ENCODE measurements around the gene ENHO.
"Not testable (repeated sequence)": the region's sequence is repeated elsewhere in the genome, so short reads cannot be mapped to it uniquely, and the experiment has no call there.

ENHO gene

DNA sequence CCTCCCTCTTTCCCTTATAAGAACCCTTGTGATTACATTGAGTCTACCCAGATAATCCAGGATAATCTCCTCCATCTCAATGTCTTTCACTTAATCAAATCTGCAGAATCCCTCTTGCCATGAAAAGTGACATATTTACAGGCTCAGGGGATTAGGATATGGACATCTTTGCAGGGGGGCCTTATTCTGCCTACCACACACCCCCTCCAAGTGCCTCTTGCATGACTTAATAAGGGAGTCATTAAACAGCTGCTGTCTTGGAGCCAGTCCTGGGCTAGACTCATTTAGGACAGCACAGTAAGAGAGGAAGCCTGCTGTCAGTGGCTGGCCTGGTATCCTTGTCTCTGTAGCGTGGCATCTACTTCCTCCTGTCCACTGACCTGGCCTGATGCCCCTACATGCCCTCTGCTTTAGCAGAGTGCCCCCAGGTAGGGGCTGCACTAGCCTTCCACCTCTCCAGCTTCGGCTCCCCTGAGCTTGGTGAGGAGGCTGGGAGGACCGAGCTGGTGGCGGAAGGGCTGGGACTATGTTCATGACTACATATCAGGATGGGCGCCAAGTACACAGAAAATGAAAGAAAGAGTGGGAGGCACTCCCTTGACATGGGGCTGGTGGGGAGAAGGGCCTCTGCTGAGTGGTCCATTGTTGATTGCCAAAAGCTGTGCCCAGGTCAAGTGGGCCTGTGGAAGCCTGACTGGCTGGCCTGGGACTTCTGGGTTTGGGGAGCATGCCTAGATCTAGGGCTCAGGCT is 17.2 kb downstream of the ENHO start:
- DNase-seq, result no peak

DNA sequence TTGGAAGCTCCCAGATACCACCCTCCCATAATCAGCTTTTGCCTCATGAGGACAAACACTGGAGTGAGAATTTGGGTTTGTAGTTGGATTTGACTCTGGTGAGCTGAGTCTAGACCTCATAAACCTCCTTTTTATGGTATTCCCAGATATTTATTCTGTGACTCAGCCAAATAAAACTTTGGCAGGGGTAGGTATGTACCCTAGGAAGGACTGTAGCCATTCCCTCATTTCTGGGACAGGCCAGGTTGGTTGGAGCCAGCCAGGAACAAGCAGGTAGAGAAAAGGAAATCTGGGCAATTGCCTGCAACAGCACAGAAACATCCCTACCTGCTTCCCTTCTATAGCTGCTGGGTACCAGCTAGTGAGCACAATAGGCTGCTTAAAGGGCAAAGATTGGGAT is 19.4 kb downstream of the ENHO start:
- no peak for DNase-seq

DNA sequence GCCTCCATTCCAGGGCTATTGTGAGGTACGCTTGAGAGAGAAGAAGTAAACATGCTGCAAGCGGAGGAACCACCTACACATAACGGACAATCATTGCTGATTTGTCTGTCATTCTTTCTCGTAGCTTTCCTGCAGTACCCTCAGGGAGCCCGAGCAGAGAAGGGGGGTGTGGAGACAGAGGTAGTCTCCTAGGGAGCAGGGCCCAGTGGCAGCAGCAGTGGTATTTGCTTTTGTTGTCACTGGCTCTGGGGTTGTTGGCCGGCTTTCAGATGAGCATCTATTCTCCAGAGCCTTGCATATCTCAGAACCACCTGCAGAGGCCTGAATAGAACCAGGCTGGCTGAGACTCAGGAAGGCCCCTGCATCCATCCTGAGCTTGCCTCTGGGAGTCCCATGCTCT is 19.9 kb downstream of the ENHO start:
- DNase-seq, result no peak

DNA sequence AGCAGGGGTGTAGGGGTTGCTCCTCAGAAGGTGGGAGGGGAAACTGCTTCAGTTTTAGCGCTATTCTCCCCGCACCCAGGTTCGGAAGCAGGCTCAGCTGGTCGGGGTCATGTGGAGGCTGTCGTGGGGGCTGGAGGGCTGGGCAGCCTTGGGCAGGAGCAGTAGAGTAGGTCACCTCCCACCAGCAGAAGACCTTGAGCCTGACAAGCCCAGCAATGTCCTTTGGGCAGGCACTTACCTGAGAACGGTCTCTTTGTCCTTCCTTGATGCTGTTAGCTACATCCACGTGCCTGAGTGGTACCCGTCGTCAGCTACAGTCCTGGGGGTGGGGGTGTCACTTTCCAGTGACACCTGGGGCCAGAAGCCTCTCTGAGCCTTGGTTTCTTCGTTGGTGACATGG is 20.3 kb downstream of the ENHO start:
- DNase-seq, result no peak

DNA sequence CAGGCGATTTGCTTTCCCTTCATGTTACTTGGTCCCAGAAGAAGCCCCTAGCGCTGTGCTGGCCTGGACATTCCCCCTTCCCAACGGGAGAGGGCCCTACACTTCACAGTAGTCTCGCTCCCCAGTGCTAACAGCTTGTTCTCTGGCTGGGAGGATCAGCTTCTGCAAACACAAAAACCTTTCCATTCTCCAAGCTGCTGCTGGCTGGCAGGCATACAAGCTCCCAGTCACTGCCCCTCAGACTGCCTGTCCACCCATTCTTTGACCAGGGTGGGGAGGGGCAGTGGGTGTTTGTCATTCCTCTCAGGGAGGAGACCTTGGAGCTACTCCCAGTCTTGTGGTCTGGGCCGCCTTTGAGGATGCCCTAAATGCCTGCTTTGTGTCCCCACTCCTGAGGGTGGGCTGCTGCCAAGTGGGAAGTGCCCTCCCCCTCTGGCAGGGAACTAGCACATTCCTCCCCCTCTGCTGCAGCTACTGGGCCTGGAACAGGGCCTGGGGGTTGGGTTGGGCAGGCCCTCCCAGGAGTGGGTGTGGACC is 20.8 kb downstream of the ENHO start:
- peak; percentile 44 for DNase-seq

DNA sequence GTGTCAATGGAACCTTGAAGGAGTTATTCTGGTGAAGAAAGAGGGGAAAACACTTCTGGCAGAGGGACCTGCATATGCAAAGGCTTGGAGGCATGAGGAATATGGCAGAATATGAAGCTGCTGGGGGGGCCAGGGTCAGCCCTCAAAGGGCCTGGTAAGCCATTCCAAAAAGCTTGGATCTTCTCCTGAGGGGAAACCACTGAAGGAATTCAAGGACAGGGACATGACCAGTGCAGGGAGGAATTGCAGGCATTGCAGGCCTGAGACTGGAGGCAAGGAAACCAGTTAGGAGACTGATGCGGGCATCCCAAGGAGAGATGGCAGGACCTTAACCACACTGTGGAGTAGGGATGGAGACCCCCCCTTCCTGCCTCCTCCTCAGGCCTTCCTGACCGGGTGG is 21.4 kb downstream of the ENHO start:
- DNase-seq, result no peak

DNA sequence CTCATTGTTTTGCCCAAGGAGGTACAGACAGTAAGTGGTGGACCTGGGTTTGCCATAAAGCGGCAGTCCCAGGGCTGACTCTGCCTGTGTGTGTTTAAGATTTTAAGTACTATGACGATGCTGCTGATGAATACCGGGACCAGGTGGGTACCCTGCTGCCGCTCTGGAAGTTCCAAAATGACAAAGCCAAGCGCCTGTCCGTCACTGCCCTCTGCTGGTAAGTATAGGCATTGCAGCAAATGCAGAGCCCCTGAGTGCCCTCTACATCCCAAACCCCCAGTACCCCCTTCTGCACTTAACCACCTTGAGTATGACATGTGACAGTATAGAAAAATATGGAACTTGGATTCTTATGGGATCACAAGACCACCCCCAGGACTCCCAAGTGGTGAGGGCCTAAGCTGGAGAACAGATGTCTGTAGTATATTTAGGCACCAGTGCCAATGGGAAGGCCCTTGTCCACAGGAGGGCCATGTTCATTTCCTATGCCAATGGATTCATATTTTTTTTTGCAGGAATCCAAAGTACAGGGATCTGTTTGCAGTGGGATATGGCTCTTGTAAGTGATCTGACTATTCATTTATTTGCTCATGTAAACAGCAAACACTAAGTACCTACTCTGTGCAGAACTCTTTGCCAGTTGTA is 22.0 kb downstream of the ENHO start:
- DNase-seq, result peak; percentile 44

DNA sequence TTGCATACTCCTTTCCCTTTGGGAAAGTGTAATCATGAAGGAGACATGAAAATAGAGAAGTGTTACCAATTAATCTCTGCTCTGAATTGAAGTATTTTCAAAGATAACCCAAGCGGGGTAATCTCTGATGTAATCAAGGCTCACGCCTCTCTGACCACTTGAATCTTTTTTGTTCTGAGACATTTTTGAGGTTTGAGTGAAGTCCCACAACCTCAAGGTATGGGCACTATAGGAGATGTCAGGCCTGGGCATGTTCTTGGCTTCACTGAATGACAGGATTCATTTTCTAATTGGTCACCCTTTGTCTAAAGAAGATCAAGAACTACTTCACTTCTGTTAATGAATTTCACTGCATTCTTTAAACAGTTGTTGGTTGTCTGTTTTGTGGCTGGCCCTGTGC is 23.7 kb downstream of the ENHO start:
- no peak for DNase-seq

DNA sequence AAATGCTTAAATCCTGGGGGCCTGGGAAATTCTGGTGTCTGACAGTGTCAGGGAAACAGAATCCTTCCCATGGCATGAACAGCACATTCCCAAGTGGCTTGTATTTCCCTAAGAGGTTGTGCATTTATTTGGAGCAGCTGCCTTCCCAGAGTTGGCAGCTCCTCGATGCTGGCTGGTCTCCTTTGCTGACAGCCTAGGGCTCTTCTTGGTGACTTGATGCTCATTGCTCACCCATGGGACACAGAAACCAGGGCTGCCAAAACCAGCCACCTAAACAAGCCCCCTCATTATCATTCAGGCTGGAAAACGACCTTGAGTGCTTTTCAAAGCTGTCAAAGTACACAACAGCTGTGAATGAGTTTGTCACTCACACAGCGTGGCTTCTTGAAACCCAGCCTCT is 24.2 kb downstream of the ENHO start:
- DNase-seq, result no peak

DNA sequence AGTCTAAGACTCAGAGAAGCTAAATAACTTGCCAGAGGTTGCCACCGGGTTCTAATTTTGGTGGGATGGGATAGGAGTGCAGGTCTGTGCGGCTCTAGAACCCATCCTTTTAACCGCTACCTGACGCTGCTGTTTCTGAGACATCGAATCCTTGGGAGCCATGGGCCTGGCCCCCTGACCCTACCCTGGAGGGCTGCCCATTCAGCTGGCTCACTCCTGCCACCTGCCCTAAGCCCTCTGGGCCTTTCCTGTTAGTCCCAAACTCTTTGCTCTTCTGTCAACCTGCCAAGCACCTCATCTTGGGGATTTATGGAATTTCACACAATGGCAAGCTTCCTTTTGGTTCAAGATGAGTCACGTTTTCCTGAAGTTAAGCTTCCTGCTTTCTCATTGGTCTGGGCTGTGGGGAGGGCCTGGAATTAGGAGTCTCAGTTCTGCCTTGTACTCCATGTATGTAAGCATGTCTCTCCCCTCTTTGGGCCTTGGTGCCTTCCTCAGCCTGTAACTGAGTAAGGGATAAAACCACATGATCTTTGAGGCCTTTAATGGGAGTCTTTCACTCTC is 26.6 kb downstream of the ENHO start:
- DNase-seq, result peak; percentile 25

DNA sequence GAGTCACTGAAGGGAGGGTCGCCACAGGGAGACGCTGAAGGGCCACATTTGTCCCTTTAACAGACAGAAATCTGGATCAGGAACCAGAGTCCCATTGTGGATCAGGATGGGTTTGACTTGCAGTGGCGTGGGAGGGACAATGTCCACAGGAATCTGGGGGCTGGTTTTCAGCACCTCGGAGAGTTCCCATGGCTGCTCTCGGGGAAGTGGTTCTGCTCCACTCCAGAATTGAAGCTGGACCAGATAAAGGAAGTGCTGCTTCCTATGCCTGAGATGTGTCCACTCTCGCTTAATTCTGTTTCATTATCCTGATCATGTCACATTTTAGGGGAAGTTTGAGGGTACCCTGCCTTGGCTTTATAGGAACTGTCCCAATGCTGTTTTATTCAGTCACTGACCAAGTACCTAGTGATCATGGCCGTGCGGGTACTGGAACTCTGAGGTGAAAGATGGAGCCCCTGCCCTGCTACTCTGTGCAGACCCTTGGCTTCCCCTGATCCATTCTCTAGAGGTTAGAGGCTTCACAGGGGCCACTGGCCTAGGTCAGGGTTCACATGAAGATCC is 28.7 kb downstream of the ENHO start:
- peak; percentile 45 for DNase-seq

DNA sequence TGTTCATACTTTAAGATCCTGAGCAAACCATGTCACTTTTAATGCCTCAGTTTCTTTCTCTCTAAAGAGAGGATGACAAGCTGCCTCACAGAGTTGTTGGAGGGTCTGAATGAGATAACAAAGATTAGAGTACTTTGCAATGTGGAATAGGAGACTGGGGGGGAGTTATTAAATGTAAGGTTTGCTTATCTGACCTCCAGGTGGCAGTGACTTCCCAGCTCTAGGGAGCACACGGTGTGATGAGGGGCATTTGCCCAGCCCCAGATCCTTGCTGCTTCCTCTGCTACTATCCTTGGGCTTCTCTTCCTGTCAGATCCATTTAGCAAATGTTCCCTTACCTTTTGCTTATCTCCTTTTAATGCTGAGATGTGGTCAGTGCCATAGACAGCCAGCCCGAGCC is 30.7 kb downstream of the ENHO start:
- no peak for DNase-seq

DNA sequence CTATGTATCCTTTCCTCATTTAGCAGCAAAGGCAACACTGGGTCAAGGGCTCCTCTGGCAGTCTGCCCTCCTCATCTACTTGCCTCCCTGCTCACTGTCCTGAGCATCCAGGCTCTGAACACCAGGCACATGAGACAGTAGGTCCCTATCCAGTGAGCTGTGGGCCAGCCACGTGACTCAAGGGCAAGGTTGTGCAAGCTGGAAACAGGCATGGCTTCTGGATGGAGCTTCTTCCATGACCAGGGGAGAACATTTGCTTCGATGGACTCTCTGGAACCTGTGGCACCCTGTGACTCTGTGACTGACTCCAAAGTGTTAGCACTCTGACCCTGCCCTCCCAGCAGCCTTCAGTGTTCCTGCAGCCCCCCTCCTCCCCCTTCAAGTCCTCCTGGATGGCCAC is 31.2 kb downstream of the ENHO start:
- DNase-seq, result no peak

DNA sequence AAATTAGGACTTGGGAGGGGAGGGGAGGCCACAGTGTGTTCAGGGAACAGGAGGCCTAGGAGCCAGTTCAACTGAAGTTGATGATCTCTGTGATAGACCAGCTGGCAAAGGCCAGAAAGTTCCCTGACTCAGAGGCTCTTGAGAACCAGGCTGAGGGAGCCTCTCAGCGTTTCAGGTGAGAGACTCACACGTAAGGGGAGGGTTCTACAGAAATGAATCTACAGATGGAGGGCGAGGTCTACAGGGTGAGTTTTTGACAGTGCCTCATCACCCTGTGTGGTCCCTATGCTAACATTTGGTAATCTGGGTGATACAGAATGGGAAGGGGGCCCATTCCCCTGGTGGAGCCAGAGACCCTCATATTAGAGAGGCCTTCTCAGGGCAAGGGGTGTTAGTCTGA is 32.0 kb downstream of the ENHO start:
- DNase-seq, result no peak

DNA sequence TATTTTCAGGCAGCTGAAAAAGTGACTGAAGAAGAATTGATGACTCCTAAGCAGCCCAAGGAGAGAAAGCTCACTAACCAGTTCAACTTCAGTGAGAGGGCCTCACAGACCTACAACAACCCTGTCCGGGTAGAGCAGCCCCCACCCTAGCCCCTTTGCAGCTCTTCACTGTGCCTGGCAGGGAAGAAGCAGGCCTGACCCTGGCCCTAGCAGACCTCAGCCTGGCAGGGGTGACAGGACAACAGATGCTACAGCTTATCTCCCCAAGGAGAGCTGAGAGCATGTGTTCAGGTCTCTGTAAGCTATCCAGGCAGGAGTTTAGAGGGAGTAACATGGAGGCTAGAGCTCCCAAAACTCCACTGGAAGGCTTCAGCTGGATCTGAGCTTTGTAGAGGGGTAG is 32.4 kb downstream of the ENHO start:
- DNase-seq, result no peak

DNA sequence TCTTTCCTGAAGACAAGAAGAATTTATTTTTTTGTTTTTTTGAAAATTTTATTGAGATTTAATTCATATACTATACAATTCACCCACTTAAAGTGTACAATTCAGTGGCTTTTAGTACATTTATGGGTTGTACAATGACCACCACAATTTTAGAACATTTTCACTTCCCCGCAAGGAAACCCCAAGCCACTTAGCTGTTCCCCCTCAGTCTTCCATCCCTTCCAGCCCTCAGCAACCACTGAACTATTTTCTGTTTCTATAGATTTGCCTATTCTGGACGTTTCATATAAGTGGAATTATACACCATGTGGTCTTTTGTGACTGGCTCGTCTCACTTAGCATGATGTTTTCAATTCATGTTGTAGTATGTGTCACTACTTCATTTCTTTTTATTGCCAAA is 36.2 kb downstream of the ENHO start:
- DNase-seq, result no peak

DNA sequence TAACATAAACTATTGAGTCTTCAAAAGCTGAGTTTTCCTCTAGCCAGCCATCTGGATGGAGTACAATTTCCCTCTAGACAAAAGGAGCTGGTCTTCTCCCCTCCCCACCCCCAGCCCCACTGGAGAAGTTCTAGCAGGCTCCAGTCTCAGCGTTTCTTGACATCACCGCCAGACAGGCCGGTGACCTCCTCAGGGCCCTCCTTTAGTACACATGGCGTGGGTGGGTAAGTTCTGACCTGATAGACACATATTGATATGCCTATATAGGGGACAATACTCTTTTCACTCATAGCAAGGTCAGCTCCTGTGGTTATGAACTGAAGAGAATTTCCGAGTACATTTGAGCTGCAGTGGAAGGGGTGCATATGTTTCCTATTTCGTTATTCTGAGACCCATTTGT is 37.0 kb downstream of the ENHO start:
- no peak for DNase-seq

DNA sequence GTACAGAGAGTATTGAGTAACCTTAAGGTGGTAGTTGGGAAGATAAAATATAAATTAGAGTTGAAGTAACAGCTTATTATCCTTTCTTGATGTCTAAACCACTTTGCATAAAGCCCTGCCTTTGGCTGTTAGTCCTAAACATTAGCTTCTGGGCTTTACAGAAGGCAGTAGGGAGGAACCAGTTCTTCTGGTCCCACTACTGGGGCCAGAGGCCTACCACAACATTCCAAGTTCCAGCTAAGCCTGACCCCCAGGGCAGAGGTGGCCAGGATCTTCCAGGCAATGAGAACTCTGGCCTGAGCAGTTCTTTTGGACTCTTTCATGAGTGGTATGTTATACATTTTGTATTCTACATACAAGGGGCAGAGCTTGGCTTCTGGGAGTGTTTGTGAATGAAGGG is 38.1 kb downstream of the ENHO start:
- no peak for DNase-seq

DNA sequence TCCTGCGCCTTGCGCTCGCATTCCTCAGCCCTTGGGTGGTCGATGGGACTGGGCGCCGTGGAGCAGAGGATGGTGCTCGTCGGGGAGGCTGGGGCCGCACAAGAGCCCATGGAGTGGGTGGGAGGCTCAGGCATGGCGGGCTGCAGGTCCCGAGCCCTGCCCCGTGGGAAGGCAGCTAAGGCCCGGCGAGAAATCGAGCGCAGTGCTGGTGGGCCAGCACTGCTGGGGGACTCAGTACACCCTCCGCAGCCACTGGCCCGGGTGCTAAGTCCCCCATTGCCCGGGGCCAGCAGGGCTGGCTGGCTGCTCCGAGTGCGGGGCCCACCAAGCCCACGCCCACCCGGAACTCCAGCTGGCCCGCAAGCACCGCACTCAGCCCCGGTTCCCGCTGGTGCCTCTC is 40.0 kb downstream of the ENHO start:
- not testable (repeated sequence) for DNase-seq

DNA sequence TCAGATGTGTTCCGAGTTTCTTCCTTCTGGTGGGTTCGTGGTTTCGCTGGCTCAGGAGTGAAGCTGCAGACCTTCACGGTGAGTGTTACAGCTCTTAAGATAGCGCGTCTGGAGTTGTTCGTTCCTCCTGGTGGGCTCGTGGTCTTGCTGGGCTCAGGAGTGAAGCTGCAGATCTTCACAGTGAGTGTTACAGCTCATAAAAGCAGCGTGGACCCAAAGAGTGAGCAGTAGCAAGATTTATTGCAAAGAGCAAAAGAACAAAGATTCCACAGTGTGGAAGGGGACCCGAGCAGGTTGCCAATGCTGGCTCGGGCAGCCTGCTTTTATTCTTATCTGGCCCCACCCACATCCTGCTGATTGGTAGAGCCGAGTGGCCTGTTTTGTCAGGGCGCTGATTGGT is 41.2 kb downstream of the ENHO start:
- DNase-seq, result not testable (repeated sequence)

DNA sequence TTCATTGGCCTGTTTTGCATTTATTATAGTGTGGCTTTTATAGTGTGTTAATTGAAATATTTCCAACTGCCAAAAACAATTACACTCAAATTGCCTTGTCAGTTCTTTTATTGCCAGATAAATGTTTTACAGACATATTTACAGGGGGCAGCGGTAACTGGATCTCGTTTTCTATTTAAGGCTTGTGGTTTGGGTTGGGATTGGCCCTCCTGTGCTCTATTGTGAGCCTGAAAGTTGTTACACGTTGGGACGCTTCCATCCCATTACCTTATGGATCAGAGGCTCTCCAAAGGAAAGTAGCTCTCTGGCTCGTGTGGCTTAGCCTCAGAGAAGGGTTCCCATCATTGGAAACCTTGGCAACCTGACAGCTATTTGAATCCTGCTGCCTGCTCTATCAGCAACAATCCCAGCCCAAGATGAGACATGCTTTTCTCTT is 43.3 kb downstream of the ENHO start:
- DNase-seq, result no peak

DNA sequence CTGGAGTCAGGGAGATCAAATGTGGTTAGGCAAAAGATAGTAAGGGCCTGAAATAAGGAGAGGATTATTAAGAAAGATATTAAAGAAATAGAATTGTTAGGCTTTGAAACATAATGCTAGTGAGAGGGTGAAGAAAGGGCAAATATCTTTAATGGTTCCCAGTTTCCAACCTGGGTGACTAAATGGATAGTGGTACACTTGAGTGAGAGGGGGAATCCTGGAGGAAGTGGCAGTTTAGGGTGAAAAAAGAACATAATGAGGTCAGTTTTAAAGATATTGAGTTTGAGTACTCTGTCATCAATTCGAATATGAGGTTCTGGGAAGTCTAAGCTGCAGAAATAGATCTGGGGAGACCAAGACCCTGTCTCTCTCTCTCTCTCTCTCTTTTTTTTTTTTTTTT is 45.2 kb downstream of the ENHO start:
- DNase-seq, result no peak

DNA sequence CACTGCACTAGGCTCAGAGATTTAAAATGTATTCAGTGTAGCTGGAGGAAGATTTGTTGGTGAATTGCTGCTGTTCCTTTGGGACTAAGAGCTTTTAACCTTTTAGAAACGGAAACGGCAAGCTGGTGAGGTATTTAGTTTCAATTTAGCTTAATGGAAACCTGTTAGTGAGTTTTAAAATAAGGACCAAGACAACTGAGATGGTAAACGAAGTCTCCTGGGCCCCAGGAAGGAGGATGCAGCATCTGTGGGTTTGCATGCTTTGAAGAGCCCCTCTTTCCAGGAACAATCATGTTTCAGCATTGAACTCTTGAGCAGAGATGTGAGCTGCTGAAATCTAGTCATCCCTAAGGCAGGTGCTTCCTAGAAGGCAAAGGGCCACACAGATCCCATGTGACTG is 47.7 kb downstream of the ENHO start:
- DNase-seq, result no peak

Data from EL (cell line).